Sigmoid colon (tissue), 3 donors: ENCODE results near the gene PLA2G4F.

ENCODE experiments used
- CTCF ChIP-seq, 4 experiments: fragments of 450-650 bp in 3 of 4; fragments of 200-600 bp in 1 of 4; IDR thresholded peaks; one replicate each; pipeline ENCODE4 v1.5.1; 2016 to 2019; ENCODE audit warnings: antibody characterized with exemption in 4 of 4, mild to moderate bottlenecking in 3 of 4, moderate library complexity in 2 of 4
- POLR2A ChIP-seq, 2 donors: fragments of 450-650 bp; IDR thresholded peaks; one replicate each; pipeline ENCODE4 v1.6.1; 2016; ENCODE audit warnings: antibody characterized with exemption in 2 of 2, mild to moderate bottlenecking in 2 of 2, moderate library complexity in 2 of 2

- no peak for TF ChIP-seq POLR2A (IDR thresholded peaks at IDR 0.05)
- no peak for TF ChIP-seq CTCF (IDR thresholded peaks at IDR 0.05)
Measured at GRCh38 chr15:42190370-42190769, 33.9 kb upstream of the PLA2G4F start.
